MM.1S (cell line): Measurements from ENCODE around the gene EIF2D.

Experiments
- CTCF ChIP-seq: fragments of 300-600 bp; sonication (generic); IDR thresholded peaks from 2 replicates; pipeline ENCODE4 v1.5.1; 2016; ENCODE audit warnings: antibody characterized with exemption, low read length, mixed read lengths
- EZH2phosphoT487 ChIP-seq: fragments of 300-600 bp; sonication (generic); IDR thresholded peaks from 2 replicates; pipeline ENCODE4 v1.6.1; 2018; ENCODE audit warnings: antibody characterized with exemption, low read length

- no peak for TF ChIP-seq CTCF
- TF ChIP-seq EZH2phosphoT487: no peak
Measured at GRCh38 chr1:206654828-206655227, 42.6 kb upstream of the EIF2D start.
